Right lobe of liver (tissue), 4 donors: ENCODE results near the gene LRRC2.

Experiments
- POLR2A ChIP-seq: fragments of 450-650 bp; IDR thresholded peaks from one replicate; pipeline ENCODE4 v1.6.1; 2017; ENCODE audit warnings: antibody characterized with exemption, mild to moderate bottlenecking
- TF ChIP-seq, protein P1 (sequence below), 4 donors: fragments of 200-600 bp in 3 of 4; fragments of 450-650 bp in 1 of 4; IDR thresholded peaks; one replicate each; pipeline versions ENCODE4 v1.5.1 to v1.8.0; 2016 to 2022; ENCODE audit warnings: antibody characterized with exemption in 4 of 4, mild to moderate bottlenecking in 2 of 4
- donor health status: DM: no; HTN: no; CAD: no.
- donor health status: DM: no; HTN: no; CAD: no.
- donor health status: DM: no; HTN: yes; CAD: no.

DNA sequence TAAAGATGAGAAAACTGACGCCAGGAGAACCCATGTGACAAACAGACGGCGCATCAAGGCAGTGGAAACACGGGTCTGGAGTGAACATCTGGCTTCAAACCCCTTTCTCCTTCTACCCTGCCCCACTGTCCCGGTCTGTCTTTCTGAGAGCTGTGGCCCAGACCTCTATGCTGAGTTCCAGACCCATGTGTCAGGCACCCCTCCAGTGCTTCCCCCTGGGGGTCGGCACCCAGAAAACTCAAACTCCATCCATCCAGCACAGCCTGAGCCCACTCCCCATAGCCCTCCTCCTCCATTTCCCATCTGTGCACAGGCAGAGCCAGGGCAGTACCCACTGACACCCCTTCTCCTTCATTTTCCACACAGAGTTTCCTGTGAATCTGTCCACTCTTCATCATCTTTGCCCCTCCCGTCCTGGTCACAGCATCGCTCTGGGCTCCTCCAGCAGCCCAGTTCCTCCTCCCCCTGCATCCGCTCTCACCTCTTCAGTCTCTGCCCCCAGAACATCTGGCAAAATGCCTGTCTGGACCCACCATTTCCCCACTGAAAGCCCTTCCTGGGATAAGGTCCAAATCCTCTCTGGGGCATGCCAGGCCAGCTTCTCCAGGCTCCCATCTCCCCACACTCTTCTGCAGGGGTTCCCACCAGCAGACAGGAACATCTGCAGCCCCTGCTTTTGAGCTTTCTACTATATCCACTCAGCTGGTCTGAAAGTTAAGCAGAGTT lies 49.1 kb upstream of the LRRC2 start:
- TF ChIP-seq, protein P1, sequence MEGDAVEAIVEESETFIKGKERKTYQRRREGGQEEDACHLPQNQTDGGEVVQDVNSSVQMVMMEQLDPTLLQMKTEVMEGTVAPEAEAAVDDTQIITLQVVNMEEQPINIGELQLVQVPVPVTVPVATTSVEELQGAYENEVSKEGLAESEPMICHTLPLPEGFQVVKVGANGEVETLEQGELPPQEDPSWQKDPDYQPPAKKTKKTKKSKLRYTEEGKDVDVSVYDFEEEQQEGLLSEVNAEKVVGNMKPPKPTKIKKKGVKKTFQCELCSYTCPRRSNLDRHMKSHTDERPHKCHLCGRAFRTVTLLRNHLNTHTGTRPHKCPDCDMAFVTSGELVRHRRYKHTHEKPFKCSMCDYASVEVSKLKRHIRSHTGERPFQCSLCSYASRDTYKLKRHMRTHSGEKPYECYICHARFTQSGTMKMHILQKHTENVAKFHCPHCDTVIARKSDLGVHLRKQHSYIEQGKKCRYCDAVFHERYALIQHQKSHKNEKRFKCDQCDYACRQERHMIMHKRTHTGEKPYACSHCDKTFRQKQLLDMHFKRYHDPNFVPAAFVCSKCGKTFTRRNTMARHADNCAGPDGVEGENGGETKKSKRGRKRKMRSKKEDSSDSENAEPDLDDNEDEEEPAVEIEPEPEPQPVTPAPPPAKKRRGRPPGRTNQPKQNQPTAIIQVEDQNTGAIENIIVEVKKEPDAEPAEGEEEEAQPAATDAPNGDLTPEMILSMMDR (IDR thresholded peaks at IDR 0.05), result no peak
- TF ChIP-seq POLR2A, result no peak
